H1 (cell line): ENCODE measurements around the gene NOTCH4. TPM values are rescaled to one million over a fixed set of nuclear protein-coding genes. Genes with fewer than 3 reads are reported as not detected.
"Not testable (repeated sequence)": the region's sequence is repeated elsewhere in the genome, so short reads cannot be mapped to it uniquely, and the experiment has no call there.

Source experiments
- CTCF ChIA-PET: fragments of 300-600 bp; sonication (Branson Sonifier 250); formaldehyde crosslinking; loops from one replicate; lab custom pipeline; 2021; ENCODE audit not compliant: partially characterized antibody; lab: Charles Lee
- POLR2A ChIA-PET: fragments of 300-600 bp; sonication (Branson Sonifier 250); formaldehyde crosslinking; loops from one replicate; lab custom pipeline; 2021; ENCODE audit warnings: inconsistent platforms; ENCODE audit not compliant: partially characterized antibody; lab: Charles Lee
- DNase-seq, 2 experiments: peaks; one replicate each; pipeline versions ENCODE4 v3.0.0 to v3.0.0-alpha.2; 2010 to 2022; ENCODE audit warnings: low spot score in 2 of 2, low read depth in 1 of 2, mixed read lengths in 1 of 2
- FAIRE-seq: peaks from 2 replicates; lab custom pipeline; 2011; peaks lifted over from hg19 to GRCh38; lab: Jason Lieb, UNC
- H2AFZ ChIP-seq: 2 replicates; pipeline ENCODE4 v1.8.1; 2012; ENCODE audit warnings: low read length, inconsistent platforms
- H2AK5ac ChIP-seq: 2 replicates; pipeline ENCODE4 v1.6.1; 2013; ENCODE audit warnings: low read depth, low read length
- H2BK120ac ChIP-seq: replicated peaks from 2 replicates; pipeline ENCODE3; 2013; ENCODE audit warnings: low read depth, low read length, inconsistent platforms
- H2BK12ac ChIP-seq: 2 replicates; pipeline ENCODE4 v1.6.1; 2013; ENCODE audit warnings: low read depth, low read length
- H2BK15ac ChIP-seq: 2 replicates; pipeline ENCODE4 v1.6.1; 2013; ENCODE audit warnings: low read length
- H2BK20ac ChIP-seq: 2 replicates; pipeline ENCODE4 v1.6.1; 2013; ENCODE audit warnings: low read length
- H2BK5ac ChIP-seq: 2 replicates; pipeline ENCODE4 v1.6.1; 2013; ENCODE audit warnings: low read depth, low read length
- H3K14ac ChIP-seq: 2 replicates; pipeline ENCODE4 v1.6.1; 2013; ENCODE audit warnings: inconsistent platforms; ENCODE audit not compliant: insufficient read length
- H3K18ac ChIP-seq: 2 replicates; pipeline ENCODE4 v1.6.1; 2013; ENCODE audit warnings: low read length; ENCODE audit errors: extremely low read depth
- H3K23ac ChIP-seq: 2 replicates; pipeline ENCODE4 v1.6.1; 2013; ENCODE audit warnings: inconsistent platforms; ENCODE audit not compliant: insufficient read length
- H3K23me2 ChIP-seq: 2 replicates; pipeline ENCODE4 v1.6.1; 2013; ENCODE audit warnings: low read depth, low read length
- H3K27ac ChIP-seq: 2 replicates; pipeline ENCODE4 v1.6.1; 2011; ENCODE audit warnings: low read depth, low read length, inconsistent platforms
- H3K27me3 ChIP-seq, 4 experiments: replicated peaks in 1 of 4; 1 replicate in 1 of 4; 2 replicates in 3 of 4; pipeline versions ENCODE4 v1.6.1 to v1.8.1; 2011 to 2013; ENCODE audit warnings: low read length in 3 of 4, mild to moderate bottlenecking in 3 of 4, inconsistent platforms in 2 of 4, mixed read lengths in 2 of 4, moderate library complexity in 1 of 4; ENCODE audit not compliant: control insufficient read depth in 3 of 4, insufficient read depth in 3 of 4; ENCODE audit errors: extremely low read depth in 1 of 4
- H3K36me3 ChIP-seq, 4 experiments: 2 replicates each; pipeline versions ENCODE4 v1.6.1 to v1.8.1; 2011 to 2013; ENCODE audit warnings: mild to moderate bottlenecking in 4 of 4, low read length in 3 of 4, moderate library complexity in 2 of 4, control low read depth in 1 of 4, inconsistent platforms in 1 of 4; ENCODE audit not compliant: insufficient read depth in 4 of 4, control insufficient read depth in 2 of 4
- H3K4ac ChIP-seq: replicated peaks from 2 replicates; pipeline ENCODE3; 2013; ENCODE audit warnings: low read length, low read depth, mixed read lengths, inconsistent platforms; ENCODE audit not compliant: insufficient read length
- H3K4me1 ChIP-seq, 4 experiments: replicated peaks in 1 of 4; 1 replicate in 1 of 4; 2 replicates in 3 of 4; pipeline versions ENCODE4 v1.6.1 to v1.8.1; 2011 to 2013; ENCODE audit warnings: low read length in 3 of 4, inconsistent platforms in 2 of 4, mixed read lengths in 1 of 4; ENCODE audit not compliant: insufficient read depth in 4 of 4, control insufficient read depth in 3 of 4
- H3K4me2 ChIP-seq, 2 experiments: 2 replicates each; pipeline versions ENCODE4 v1.6.1 to v1.8.1; 2011 to 2013; ENCODE audit warnings: low read depth in 2 of 2, low read length in 2 of 2, control low read depth in 1 of 2, inconsistent platforms in 1 of 2, mild to moderate bottlenecking in 1 of 2; ENCODE audit not compliant: insufficient read depth in 1 of 2
- H3K4me3 ChIP-seq, 4 experiments: fragments of 200-600, 300-600 bp in 1 of 4; sonication (generic), shearing (Covaris generic), sonication (Bioruptor Twin) in 1 of 4; 2 replicates each; pipeline versions ENCODE4 v1.5.1 to v1.8.1; 2011 to 2016; ENCODE audit warnings: low read length in 4 of 4, low read depth in 3 of 4, control low read depth in 2 of 4, inconsistent platforms in 2 of 4, mild to moderate bottlenecking in 2 of 4, mixed read lengths in 1 of 4, moderate library complexity in 1 of 4; ENCODE audit not compliant: insufficient read depth in 2 of 4; ENCODE audit errors: extremely low read depth in 1 of 4
- H3K56ac ChIP-seq: replicated peaks from 2 replicates; pipeline ENCODE3; 2013; ENCODE audit warnings: low read depth, mild to moderate bottlenecking, mixed read lengths, low read length, inconsistent platforms; ENCODE audit not compliant: insufficient read length
- H3K79me1 ChIP-seq: 2 replicates; pipeline ENCODE4 v1.6.1; 2013; ENCODE audit warnings: low read depth, low read length, control low read depth
- H3K79me2 ChIP-seq, 2 experiments: 2 replicates each; pipeline versions ENCODE4 v1.6.1 to v1.8.1; 2012 to 2013; ENCODE audit warnings: low read length in 2 of 2, mild to moderate bottlenecking in 2 of 2, inconsistent platforms in 1 of 2; ENCODE audit not compliant: insufficient read depth in 2 of 2, control insufficient read depth in 1 of 2
- H3K9ac ChIP-seq, 4 experiments: replicated peaks in 1 of 4; 1 replicate in 1 of 4; 2 replicates in 3 of 4; pipeline versions ENCODE4 v1.6.1 to v1.8.1; 2011 to 2013; ENCODE audit warnings: low read depth in 3 of 4, low read length in 3 of 4, control low read depth in 2 of 4, mild to moderate bottlenecking in 2 of 4, moderate library complexity in 2 of 4, inconsistent platforms in 1 of 4; ENCODE audit errors: extremely low read depth in 1 of 4
- H3K9me3 ChIP-seq, 2 experiments: 2 replicates each; pipeline versions ENCODE4 v1.6.1 to v1.8.1; 2012 to 2013; ENCODE audit warnings: mild to moderate bottlenecking in 2 of 2, moderate library complexity in 2 of 2, control low read depth in 1 of 2, inconsistent platforms in 1 of 2, low read depth in 1 of 2, low read length in 1 of 2, mixed read lengths in 1 of 2; ENCODE audit not compliant: insufficient read depth in 2 of 2
- H4K20me1 ChIP-seq, 2 experiments: replicated peaks in 1 of 2; 2 replicates each; pipeline versions ENCODE3 to v1.8.1; 2011 to 2013; ENCODE audit warnings: inconsistent platforms in 2 of 2, low read length in 2 of 2, mild to moderate bottlenecking in 1 of 2; ENCODE audit not compliant: insufficient read depth in 2 of 2, control insufficient read depth in 1 of 2
- H4K5ac ChIP-seq: 2 replicates; pipeline ENCODE4 v1.6.1; 2013; ENCODE audit warnings: low read length, low read depth, mixed read lengths, inconsistent platforms; ENCODE audit not compliant: insufficient read length
- H4K8ac ChIP-seq: 2 replicates; pipeline ENCODE4 v1.8.0; 2013; ENCODE audit warnings: mild to moderate bottlenecking, moderate library complexity, low read length, inconsistent platforms; ENCODE audit not compliant: insufficient read depth; ENCODE audit errors: extremely low read depth
- H4K91ac ChIP-seq: replicated peaks from 2 replicates; pipeline ENCODE3; 2013; ENCODE audit warnings: low read length, mixed read lengths, inconsistent platforms; ENCODE audit not compliant: insufficient read length
- WGBS, 2 experiments: shearing (Covaris generic) in 1 of 2; methylation state at CpG; one replicate each; pipeline versions ENCODE4 v1.1.6 to v1.1.7; 2013 to 2015; ENCODE audit warnings: low lambda C conversion rate in 2 of 2, mixed read lengths in 2 of 2, inconsistent platforms in 1 of 2, low coverage in 1 of 2, missing lambda C conversion rate in 1 of 2; ENCODE audit not compliant: insufficient replicate concordance in 2 of 2, insufficient coverage in 1 of 2, insufficient read length in 1 of 2; ENCODE audit errors: extremely low coverage in 1 of 2, missing lambda C conversion rate in 1 of 2; 5-methylcytosine and 5-hydroxymethylcytosine counted together
- polyA plus RNA-seq, 7 experiments: library from polyadenylated mRNA; depleted of rRNA in 3 of 7; stranded (reverse) in 5 of 7; unstranded in 2 of 7; fragments of >200 nt in 5 of 7; fragments of 200-250 nt in 2 of 7; gene quantifications; 1 replicate in 5 of 7; 2 replicates in 1 of 7; 4 replicates in 1 of 7; pipeline versions ENCODE4 v1.2.1 to v1.2.3, GENCODE V29; 2011 to 2013; ENCODE audit warnings: missing spikeins in 2 of 7, mixed read lengths in 2 of 7
- total RNA-seq: library from RNA; stranded (reverse); fragmentation: NEBNext Ultra II Directional; extraction: Animal tissue kit (Norgen Biotek cat#: 25700); gene quantifications from 2 replicates; pipeline ENCODE4 v1.2.1, GENCODE V29; 2021

Gene NOTCH4
- total and polyA plus RNA-seq, 2 of the 8 experiments (the other 6 are each of a cell fraction or from before 2014, with no cell fraction given), result 1.9 to 2.8 TPM

- not testable (repeated sequence) for H2AFZ ChIP-seq, H3K4ac ChIP-seq, H2BK12ac ChIP-seq, H2BK20ac ChIP-seq, H3K9me3 ChIP-seq, FAIRE-seq, H3K18ac ChIP-seq, H4K5ac ChIP-seq, H4K8ac ChIP-seq, H3K79me1 ChIP-seq, H3K23ac ChIP-seq, H2BK15ac ChIP-seq, H3K4me2 ChIP-seq, H3K4me3 ChIP-seq, H2BK120ac ChIP-seq, DNase-seq, H3K27me3 ChIP-seq, H3K27ac ChIP-seq, H4K91ac ChIP-seq, H3K23me2 ChIP-seq, H3K14ac ChIP-seq, H2BK5ac ChIP-seq, H4K20me1 ChIP-seq, H3K56ac ChIP-seq, H2AK5ac ChIP-seq, H3K9ac ChIP-seq
- CTCF ChIA-PET, result interaction anchor here (3.2 kb wide), 1 partner anchor 68 kb away, joined by 13 read pairs; no protein-coding TSS in a partner anchor
- Histone ChIP-seq H3K79me2 (peaks cover 0 to 13% of the 10 kb centered on the region in 2 experiments; a peak in 2 of 4 replicates), H3K36me3 (peaks cover 5 to 28% (median 26%) of the 10 kb centered on the region in 4 experiments), H3K4me1 (peaks cover 0 to 14% (median 7%) of the 10 kb centered on the region in 4 experiments; a peak in 6 of 7 replicates)
- WGBS, 2 experiments, result 81% methylated on average over 9 of the region's 10 CpGs; no CpG with 5 or more reads in 1 of the 2 experiments
- POLR2A ChIA-PET, result interaction anchor here (0.7 to 13.3 kb wide), 5 partner anchors 7 to 35 kb away, joined by 3 to 194 read pairs (median 4); partner anchors contain the start of genes AGPAT1, PRRT1 and RNF5
Measured at GRCh38 chr6:32186151-32186840, 37.6 kb downstream of the NOTCH4 start.
